Epidermal melanocyte (primary cell): ENCODE results near the gene DNAAF6.

ENCODE experiments used
- DNase-seq: peaks from one replicate; pipeline ENCODE4 v3.0.0; 2011; ENCODE audit warnings: low spot score; ENCODE audit not compliant: insufficient read length

DNAAF6 gene

GRCh38 chrX:107293056-107293455 is 86.6 kb downstream of the DNAAF6 start:
- no peak for DNase-seq
